H1 (cell line): ENCODE results near the gene SLC47A2. TPM values are rescaled to one million over a fixed set of nuclear protein-coding genes. Genes with fewer than 3 reads are reported as not detected.

Experiments
- CTCF ChIA-PET: fragments of 300-600 bp; sonication (Branson Sonifier 250); formaldehyde crosslinking; loops from one replicate; lab custom pipeline; 2021; ENCODE audit not compliant: partially characterized antibody; lab: Charles Lee
- POLR2A ChIA-PET: fragments of 300-600 bp; sonication (Branson Sonifier 250); formaldehyde crosslinking; loops from one replicate; lab custom pipeline; 2021; ENCODE audit warnings: inconsistent platforms; ENCODE audit not compliant: partially characterized antibody; lab: Charles Lee
- DNase-seq, 2 experiments: peaks; one replicate each; pipeline versions ENCODE4 v3.0.0 to v3.0.0-alpha.2; 2010 to 2022; ENCODE audit warnings: low spot score in 2 of 2, low read depth in 1 of 2, mixed read lengths in 1 of 2
- FAIRE-seq: peaks from 2 replicates; lab custom pipeline; 2011; peaks lifted over from hg19 to GRCh38; lab: Jason Lieb, UNC
- H2AFZ ChIP-seq: 2 replicates; pipeline ENCODE4 v1.8.1; 2012; ENCODE audit warnings: low read length, inconsistent platforms
- H2AK5ac ChIP-seq: 2 replicates; pipeline ENCODE4 v1.6.1; 2013; ENCODE audit warnings: low read depth, low read length
- H2BK120ac ChIP-seq: replicated peaks from 2 replicates; pipeline ENCODE3; 2013; ENCODE audit warnings: low read depth, low read length, inconsistent platforms
- H2BK12ac ChIP-seq: 2 replicates; pipeline ENCODE4 v1.6.1; 2013; ENCODE audit warnings: low read depth, low read length
- H2BK15ac ChIP-seq: 2 replicates; pipeline ENCODE4 v1.6.1; 2013; ENCODE audit warnings: low read length
- H2BK20ac ChIP-seq: 2 replicates; pipeline ENCODE4 v1.6.1; 2013; ENCODE audit warnings: low read length
- H2BK5ac ChIP-seq: 2 replicates; pipeline ENCODE4 v1.6.1; 2013; ENCODE audit warnings: low read depth, low read length
- H3K14ac ChIP-seq: 2 replicates; pipeline ENCODE4 v1.6.1; 2013; ENCODE audit warnings: inconsistent platforms; ENCODE audit not compliant: insufficient read length
- H3K18ac ChIP-seq: 2 replicates; pipeline ENCODE4 v1.6.1; 2013; ENCODE audit warnings: low read length; ENCODE audit errors: extremely low read depth
- H3K23ac ChIP-seq: 2 replicates; pipeline ENCODE4 v1.6.1; 2013; ENCODE audit warnings: inconsistent platforms; ENCODE audit not compliant: insufficient read length
- H3K23me2 ChIP-seq: 2 replicates; pipeline ENCODE4 v1.6.1; 2013; ENCODE audit warnings: low read depth, low read length
- H3K27ac ChIP-seq: 2 replicates; pipeline ENCODE4 v1.6.1; 2011; ENCODE audit warnings: low read depth, low read length, inconsistent platforms
- H3K27me3 ChIP-seq, 4 experiments: replicated peaks in 1 of 4; 1 replicate in 1 of 4; 2 replicates in 3 of 4; pipeline versions ENCODE4 v1.6.1 to v1.8.1; 2011 to 2013; ENCODE audit warnings: low read length in 3 of 4, mild to moderate bottlenecking in 3 of 4, inconsistent platforms in 2 of 4, mixed read lengths in 2 of 4, moderate library complexity in 1 of 4; ENCODE audit not compliant: control insufficient read depth in 3 of 4, insufficient read depth in 3 of 4; ENCODE audit errors: extremely low read depth in 1 of 4
- H3K36me3 ChIP-seq, 4 experiments: 2 replicates each; pipeline versions ENCODE4 v1.6.1 to v1.8.1; 2011 to 2013; ENCODE audit warnings: mild to moderate bottlenecking in 4 of 4, low read length in 3 of 4, moderate library complexity in 2 of 4, control low read depth in 1 of 4, inconsistent platforms in 1 of 4; ENCODE audit not compliant: insufficient read depth in 4 of 4, control insufficient read depth in 2 of 4
- H3K4ac ChIP-seq: replicated peaks from 2 replicates; pipeline ENCODE3; 2013; ENCODE audit warnings: low read length, low read depth, mixed read lengths, inconsistent platforms; ENCODE audit not compliant: insufficient read length
- H3K4me1 ChIP-seq, 4 experiments: replicated peaks in 1 of 4; 1 replicate in 1 of 4; 2 replicates in 3 of 4; pipeline versions ENCODE4 v1.6.1 to v1.8.1; 2011 to 2013; ENCODE audit warnings: low read length in 3 of 4, inconsistent platforms in 2 of 4, mixed read lengths in 1 of 4; ENCODE audit not compliant: insufficient read depth in 4 of 4, control insufficient read depth in 3 of 4
- H3K4me2 ChIP-seq, 2 experiments: 2 replicates each; pipeline versions ENCODE4 v1.6.1 to v1.8.1; 2011 to 2013; ENCODE audit warnings: low read depth in 2 of 2, low read length in 2 of 2, control low read depth in 1 of 2, inconsistent platforms in 1 of 2, mild to moderate bottlenecking in 1 of 2; ENCODE audit not compliant: insufficient read depth in 1 of 2
- H3K4me3 ChIP-seq, 4 experiments: fragments of 200-600, 300-600 bp in 1 of 4; sonication (generic), shearing (Covaris generic), sonication (Bioruptor Twin) in 1 of 4; 2 replicates each; pipeline versions ENCODE4 v1.5.1 to v1.8.1; 2011 to 2016; ENCODE audit warnings: low read length in 4 of 4, low read depth in 3 of 4, control low read depth in 2 of 4, inconsistent platforms in 2 of 4, mild to moderate bottlenecking in 2 of 4, mixed read lengths in 1 of 4, moderate library complexity in 1 of 4; ENCODE audit not compliant: insufficient read depth in 2 of 4; ENCODE audit errors: extremely low read depth in 1 of 4
- H3K56ac ChIP-seq: replicated peaks from 2 replicates; pipeline ENCODE3; 2013; ENCODE audit warnings: low read depth, mild to moderate bottlenecking, mixed read lengths, low read length, inconsistent platforms; ENCODE audit not compliant: insufficient read length
- H3K79me1 ChIP-seq: 2 replicates; pipeline ENCODE4 v1.6.1; 2013; ENCODE audit warnings: low read depth, low read length, control low read depth
- H3K79me2 ChIP-seq, 2 experiments: 2 replicates each; pipeline versions ENCODE4 v1.6.1 to v1.8.1; 2012 to 2013; ENCODE audit warnings: low read length in 2 of 2, mild to moderate bottlenecking in 2 of 2, inconsistent platforms in 1 of 2; ENCODE audit not compliant: insufficient read depth in 2 of 2, control insufficient read depth in 1 of 2
- H3K9ac ChIP-seq, 4 experiments: replicated peaks in 1 of 4; 1 replicate in 1 of 4; 2 replicates in 3 of 4; pipeline versions ENCODE4 v1.6.1 to v1.8.1; 2011 to 2013; ENCODE audit warnings: low read depth in 3 of 4, low read length in 3 of 4, control low read depth in 2 of 4, mild to moderate bottlenecking in 2 of 4, moderate library complexity in 2 of 4, inconsistent platforms in 1 of 4; ENCODE audit errors: extremely low read depth in 1 of 4
- H3K9me3 ChIP-seq, 2 experiments: 2 replicates each; pipeline versions ENCODE4 v1.6.1 to v1.8.1; 2012 to 2013; ENCODE audit warnings: mild to moderate bottlenecking in 2 of 2, moderate library complexity in 2 of 2, control low read depth in 1 of 2, inconsistent platforms in 1 of 2, low read depth in 1 of 2, low read length in 1 of 2, mixed read lengths in 1 of 2; ENCODE audit not compliant: insufficient read depth in 2 of 2
- H4K20me1 ChIP-seq, 2 experiments: replicated peaks in 1 of 2; 2 replicates each; pipeline versions ENCODE3 to v1.8.1; 2011 to 2013; ENCODE audit warnings: inconsistent platforms in 2 of 2, low read length in 2 of 2, mild to moderate bottlenecking in 1 of 2; ENCODE audit not compliant: insufficient read depth in 2 of 2, control insufficient read depth in 1 of 2
- H4K5ac ChIP-seq: 2 replicates; pipeline ENCODE4 v1.6.1; 2013; ENCODE audit warnings: low read length, low read depth, mixed read lengths, inconsistent platforms; ENCODE audit not compliant: insufficient read length
- H4K8ac ChIP-seq: 2 replicates; pipeline ENCODE4 v1.8.0; 2013; ENCODE audit warnings: mild to moderate bottlenecking, moderate library complexity, low read length, inconsistent platforms; ENCODE audit not compliant: insufficient read depth; ENCODE audit errors: extremely low read depth
- H4K91ac ChIP-seq: replicated peaks from 2 replicates; pipeline ENCODE3; 2013; ENCODE audit warnings: low read length, mixed read lengths, inconsistent platforms; ENCODE audit not compliant: insufficient read length
- CHD2 ChIP-seq: IDR thresholded peaks from 2 replicates; pipeline ENCODE4 v1.6.1; 2012; ENCODE audit warnings: low read length, improper control_type of control experiment
- CREB1 ChIP-seq: IDR thresholded peaks from 2 replicates; pipeline ENCODE4 v1.6.1; 2012; ENCODE audit warnings: inconsistent platforms
- CTBP2 ChIP-seq: IDR thresholded peaks from 2 replicates; pipeline ENCODE4 v1.7.0; 2011; ENCODE audit warnings: borderline replicate concordance, mild to moderate bottlenecking, moderate library complexity, mixed read lengths, low read length; ENCODE audit not compliant: insufficient read depth, insufficient read length
- GABPA ChIP-seq: IDR thresholded peaks from 2 replicates; pipeline ENCODE4 v1.6.1; 2011; ENCODE audit warnings: mild to moderate bottlenecking, low read length, moderate library complexity, borderline replicate concordance; ENCODE audit not compliant: insufficient read depth
- GTF2F1 ChIP-seq: IDR thresholded peaks from 2 replicates; pipeline ENCODE4 v1.6.1; 2012; ENCODE audit warnings: low read depth, low read length, improper control_type of control experiment, borderline replicate concordance
- RFX5 ChIP-seq: IDR thresholded peaks from 2 replicates; pipeline ENCODE4 v1.6.1; 2011; ENCODE audit warnings: low read depth, low read length, improper control_type of control experiment, borderline replicate concordance
- SP4 ChIP-seq: IDR thresholded peaks from 2 replicates; pipeline ENCODE4 v1.6.1; 2012; ENCODE audit warnings: low read length, inconsistent platforms
- TAF1 ChIP-seq: IDR thresholded peaks from 2 replicates; pipeline ENCODE4 v1.6.1; 2011; ENCODE audit warnings: mild to moderate bottlenecking, low read depth, low read length
- WGBS, 2 experiments: shearing (Covaris generic) in 1 of 2; methylation state at CpG; one replicate each; pipeline versions ENCODE4 v1.1.6 to v1.1.7; 2013 to 2015; ENCODE audit warnings: low lambda C conversion rate in 2 of 2, mixed read lengths in 2 of 2, inconsistent platforms in 1 of 2, low coverage in 1 of 2, missing lambda C conversion rate in 1 of 2; ENCODE audit not compliant: insufficient replicate concordance in 2 of 2, insufficient coverage in 1 of 2, insufficient read length in 1 of 2; ENCODE audit errors: extremely low coverage in 1 of 2, missing lambda C conversion rate in 1 of 2; 5-methylcytosine and 5-hydroxymethylcytosine counted together
- polyA plus RNA-seq, 7 experiments: library from polyadenylated mRNA; depleted of rRNA in 3 of 7; stranded (reverse) in 5 of 7; unstranded in 2 of 7; fragments of >200 nt in 5 of 7; fragments of 200-250 nt in 2 of 7; gene quantifications; 1 replicate in 5 of 7; 2 replicates in 1 of 7; 4 replicates in 1 of 7; pipeline versions ENCODE4 v1.2.1 to v1.2.3, GENCODE V29; 2011 to 2013; ENCODE audit warnings: missing spikeins in 2 of 7, mixed read lengths in 2 of 7
- total RNA-seq: library from RNA; stranded (reverse); fragmentation: NEBNext Ultra II Directional; extraction: Animal tissue kit (Norgen Biotek cat#: 25700); gene quantifications from 2 replicates; pipeline ENCODE4 v1.2.1, GENCODE V29; 2021
- TF ChIP-seq, protein P1 (sequence below), 3 experiments: IDR thresholded peaks; 1 replicate in 2 of 3; 2 replicates in 1 of 3; pipeline versions ENCODE4 v1.5.1 to v1.6.1; 2011; ENCODE audit warnings: low read length in 3 of 3, mild to moderate bottlenecking in 3 of 3, inconsistent platforms in 2 of 3, low read depth in 1 of 3, moderate library complexity in 1 of 3; ENCODE audit not compliant: insufficient read depth in 1 of 3; ENCODE audit errors: control extremely low read depth in 1 of 3
- TF ChIP-seq, protein P2 (sequence below): IDR thresholded peaks from 2 replicates; pipeline ENCODE4 v1.6.1; 2012; ENCODE audit warnings: inconsistent platforms
- TF ChIP-seq, protein P3 (sequence below): IDR thresholded peaks from 2 replicates; pipeline ENCODE4 v1.6.1; 2012; ENCODE audit warnings: inconsistent platforms

The SLC47A2 gene
- total and polyA plus RNA-seq, 2 of the 8 experiments (the other 6 are each of a cell fraction or from before 2014, with no cell fraction given), result not detected

DNA sequence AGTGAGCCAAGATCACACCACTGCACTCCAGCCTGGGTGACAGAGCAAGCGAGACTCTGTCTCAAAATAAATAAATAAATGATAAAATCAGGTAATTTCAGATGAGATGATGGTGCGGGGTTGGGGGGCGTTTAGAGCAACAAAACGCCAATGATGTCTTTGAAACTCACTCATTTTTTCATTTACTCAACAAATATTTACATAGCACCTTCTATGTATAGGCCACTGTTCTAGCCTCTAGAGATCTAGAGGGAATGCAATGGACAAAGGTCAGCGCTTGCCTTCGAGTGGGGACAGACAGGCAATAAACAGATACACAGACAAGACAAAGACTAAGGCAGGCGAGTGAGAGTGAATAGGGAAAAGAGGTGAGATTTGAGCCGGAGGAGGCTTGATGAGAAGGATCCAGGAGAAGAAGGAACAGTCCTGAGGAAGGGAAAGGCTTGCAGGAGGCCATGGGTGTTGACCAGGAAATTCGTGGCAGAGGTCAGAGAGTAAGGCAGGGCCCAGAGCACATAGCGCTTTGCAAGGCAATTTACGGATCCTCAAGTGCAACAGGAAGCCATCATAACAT lies 17.7 kb upstream of the SLC47A2 start:
- Histone ChIP-seq H3K79me1 (no peaks in the 10 kb centered on the region), H2BK120ac (no peak overlapping the region), H3K14ac (no peak overlapping the region), H3K56ac (no peak overlapping the region), H3K4ac (no peak overlapping the region), H3K27ac (no peak overlapping the region), H2AFZ (no peak overlapping the region), H4K8ac (no peak overlapping the region), H2BK15ac (no peak overlapping the region), H2AK5ac (no peak overlapping the region), H2BK5ac (no peak overlapping the region), H3K23me2 (no peaks in the 10 kb centered on the region), H3K9ac (no peak overlapping the region), H4K91ac (no peak overlapping the region), H3K27me3 (no peaks in the 10 kb centered on the region), H3K18ac (no peak overlapping the region), H3K23ac (no peak overlapping the region), H4K5ac (no peak overlapping the region), H2BK12ac (no peak overlapping the region), H2BK20ac (no peak overlapping the region), H3K79me2 (no peaks in the 10 kb centered on the region), H3K36me3 (no peaks in the 10 kb centered on the region), H3K9me3 (no peaks in the 10 kb centered on the region), H3K4me2 (no peak overlapping the region), H4K20me1 (no peaks in the 10 kb centered on the region), H3K4me1 (no peaks in the 10 kb centered on the region), H3K4me3 (no peak overlapping the region)
- WGBS, 2 experiments, result 83% methylated on average over 11 of the region's 11 CpGs; no CpG with 5 or more reads in 1 of the 2 experiments
- FAIRE-seq, result no peak
- ChIA-PET POLR2A (no interaction called here), CTCF (interaction anchor here (0.6 to 2.0 kb wide), 3 partner anchors 9 to 303 kb away, joined by 3 to 7 read pairs (median 7); no protein-coding TSS in a partner anchor)
- no peak for DNase-seq
- TF ChIP-seq, protein P1, sequence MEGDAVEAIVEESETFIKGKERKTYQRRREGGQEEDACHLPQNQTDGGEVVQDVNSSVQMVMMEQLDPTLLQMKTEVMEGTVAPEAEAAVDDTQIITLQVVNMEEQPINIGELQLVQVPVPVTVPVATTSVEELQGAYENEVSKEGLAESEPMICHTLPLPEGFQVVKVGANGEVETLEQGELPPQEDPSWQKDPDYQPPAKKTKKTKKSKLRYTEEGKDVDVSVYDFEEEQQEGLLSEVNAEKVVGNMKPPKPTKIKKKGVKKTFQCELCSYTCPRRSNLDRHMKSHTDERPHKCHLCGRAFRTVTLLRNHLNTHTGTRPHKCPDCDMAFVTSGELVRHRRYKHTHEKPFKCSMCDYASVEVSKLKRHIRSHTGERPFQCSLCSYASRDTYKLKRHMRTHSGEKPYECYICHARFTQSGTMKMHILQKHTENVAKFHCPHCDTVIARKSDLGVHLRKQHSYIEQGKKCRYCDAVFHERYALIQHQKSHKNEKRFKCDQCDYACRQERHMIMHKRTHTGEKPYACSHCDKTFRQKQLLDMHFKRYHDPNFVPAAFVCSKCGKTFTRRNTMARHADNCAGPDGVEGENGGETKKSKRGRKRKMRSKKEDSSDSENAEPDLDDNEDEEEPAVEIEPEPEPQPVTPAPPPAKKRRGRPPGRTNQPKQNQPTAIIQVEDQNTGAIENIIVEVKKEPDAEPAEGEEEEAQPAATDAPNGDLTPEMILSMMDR (IDR thresholded peaks at IDR 0.05; ENCODE audit: control extremely low read depth in 1 of 3, insufficient read depth in 1 of 3, low read depth in 1 of 3, low read length in 3 of 3), result no peak
- TF ChIP-seq GTF2F1 (no peak), SP4 (no peak), CTBP2 (no peak), CREB1 (no peak), TAF1 (no peak), RFX5 (no peak), CHD2 (no peak), GABPA (no peak)
- TF ChIP-seq, protein P2, sequence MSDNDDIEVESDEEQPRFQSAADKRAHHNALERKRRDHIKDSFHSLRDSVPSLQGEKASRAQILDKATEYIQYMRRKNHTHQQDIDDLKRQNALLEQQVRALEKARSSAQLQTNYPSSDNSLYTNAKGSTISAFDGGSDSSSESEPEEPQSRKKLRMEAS, result no peak
- TF ChIP-seq, protein P3, sequence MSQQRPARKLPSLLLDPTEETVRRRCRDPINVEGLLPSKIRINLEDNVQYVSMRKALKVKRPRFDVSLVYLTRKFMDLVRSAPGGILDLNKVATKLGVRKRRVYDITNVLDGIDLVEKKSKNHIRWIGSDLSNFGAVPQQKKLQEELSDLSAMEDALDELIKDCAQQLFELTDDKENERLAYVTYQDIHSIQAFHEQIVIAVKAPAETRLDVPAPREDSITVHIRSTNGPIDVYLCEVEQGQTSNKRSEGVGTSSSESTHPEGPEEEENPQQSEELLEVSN, result no peak
